BLaER1 treated with 17β-estradiol and CSF1 and Interleukin-3, amounts not matched to agents 10 nM and 100 nM (cell line): ENCODE data around the gene MTA3.
"Not testable (repeated sequence)": the region's sequence is repeated elsewhere in the genome, so short reads cannot be mapped to it uniquely, and the experiment has no call there.

Experiments
- H3K27ac ChIP-seq, 11 experiments: shearing (Covaris generic); formaldehyde crosslinking; 2 replicates each; pipeline ENCODE4 v1.8.1; 2022
- H3K27me3 ChIP-seq, 11 experiments: shearing (Covaris generic); formaldehyde crosslinking; 2 replicates each; pipeline ENCODE4 v1.8.1; 2022
- H3K36me3 ChIP-seq, 11 experiments: shearing (Covaris generic); formaldehyde crosslinking; 2 replicates each; pipeline ENCODE4 v1.8.1; 2022
- H3K4me1 ChIP-seq, 10 experiments: shearing (Covaris generic); formaldehyde crosslinking; 2 replicates each; pipeline ENCODE4 v1.8.1; 2022
- H3K4me2 ChIP-seq, 11 experiments: shearing (Covaris generic); formaldehyde crosslinking; 2 replicates each; pipeline ENCODE4 v1.8.1; 2022
- H3K4me3 ChIP-seq, 10 experiments: shearing (Covaris generic); formaldehyde crosslinking; 2 replicates each; pipeline ENCODE4 v1.8.1; 2022
- H3K9ac ChIP-seq, 11 experiments: shearing (Covaris generic); formaldehyde crosslinking; 2 replicates each; pipeline ENCODE4 v1.8.1; 2022
- H3K9me3 ChIP-seq, 11 experiments: shearing (Covaris generic); formaldehyde crosslinking; replicated peaks in 1 of 11; 2 replicates each; pipeline ENCODE4 v1.8.1; 2022
- H4K20me1 ChIP-seq, 11 experiments: shearing (Covaris generic); formaldehyde crosslinking; 2 replicates each; pipeline ENCODE4 v1.8.1; 2022
- Cebpa-rat ChIP-seq, 11 experiments: shearing (Covaris generic); IDR thresholded peaks; 2 replicates each; pipeline ENCODE4 v1.8.1; 2022

MTA3 gene

GRCh38 chr2:42547014-42547413, 21.4 kb upstream of the MTA3 start:
- peak overlapping the region in 6 of 11 experiments; percentile 15 to 56 (median 26); a peak in 10 of 22 replicates for H3K4me2 ChIP-seq
- H3K27ac ChIP-seq: peak overlapping the region in 7 of 11 experiments; percentile 21 to 50 (median 30); a peak in 8 of 22 replicates
- TF ChIP-seq Cebpa-rat (IDR thresholded peaks at IDR 0.05): peak in 3 of 11 experiments; percentile 14 to 45 (median 28); a peak in 3 of 22 replicates

GRCh38 chr2:42547446-42548295, 20.8 kb upstream of the MTA3 start:
- H3K4me2 ChIP-seq: peak overlapping the region in 6 of 11 experiments; percentile 15 to 56 (median 26); a peak in 8 of 22 replicates
- H3K9me3 ChIP-seq: peaks cover 0 to 3% (median 0%) of the 10 kb centered on the region in 11 experiments; a peak in 2 of 22 replicates
- H3K4me1 ChIP-seq: peaks cover 5 to 30% (median 16%) of the 10 kb centered on the region in 10 experiments; a peak in 17 of 20 replicates
- H3K36me3 ChIP-seq: no peaks in the 10 kb centered on the region
- peak overlapping the region in 3 of 11 experiments; percentile 30 to 50 (median 38); a peak in 4 of 22 replicates for H3K27ac ChIP-seq
- H3K4me3 ChIP-seq: no peak overlapping the region
- H3K27me3 ChIP-seq: no peaks in the 10 kb centered on the region
- H3K9ac ChIP-seq: no peak overlapping the region
- TF ChIP-seq Cebpa-rat (IDR thresholded peaks at IDR 0.05): no peak; a peak in 2 of 22 replicates
- no peaks in the 10 kb centered on the region for H4K20me1 ChIP-seq

More at GRCh38 chr2:42547014-42547413, 21.4 kb upstream of the MTA3 start:
- Histone ChIP-seq H3K4me1 (peaks cover 5 to 30% (median 16%) of the 10 kb centered on the region in 10 experiments; a peak in 17 of 20 replicates), H3K36me3 (no peaks in the 10 kb centered on the region), H3K9me3 (peaks cover 0 to 3% (median 0%) of the 10 kb centered on the region in 11 experiments; a peak in 2 of 22 replicates), H3K9ac (no peak overlapping the region), H3K27me3 (no peaks in the 10 kb centered on the region), H3K4me3 (no peak overlapping the region), H4K20me1 (no peaks in the 10 kb centered on the region)

- no peaks in the 10 kb centered on the region for H3K27me3 ChIP-seq
Observed at GRCh38 chr2:42550870-42551269, 17.6 kb upstream of the MTA3 start.

GRCh38 chr2:42554392-42554791, 14.0 kb upstream of the MTA3 start:
- H3K4me1 ChIP-seq: no peaks in the 10 kb centered on the region
- H3K36me3 ChIP-seq: no peaks in the 10 kb centered on the region
- H3K27me3 ChIP-seq: no peaks in the 10 kb centered on the region
- H3K9me3 ChIP-seq: no peaks in the 10 kb centered on the region
- H3K27ac ChIP-seq: no peak overlapping the region
- H4K20me1 ChIP-seq: no peaks in the 10 kb centered on the region
- H3K4me3 ChIP-seq: no peak overlapping the region
- no peak overlapping the region for H3K4me2 ChIP-seq
- no peak overlapping the region for H3K9ac ChIP-seq
- TF ChIP-seq Cebpa-rat (IDR thresholded peaks at IDR 0.05): no peak

More at GRCh38 chr2:42550870-42551269, 17.6 kb upstream of the MTA3 start:
- H3K4me1 ChIP-seq: peaks cover 0 to 17% (median 14%) of the 10 kb centered on the region in 10 experiments; a peak in 16 of 20 replicates
- H3K4me2 ChIP-seq: no peak overlapping the region
- H4K20me1 ChIP-seq: no peaks in the 10 kb centered on the region
- TF ChIP-seq Cebpa-rat (IDR thresholded peaks at IDR 0.05): no peak
- no peak overlapping the region for H3K9ac ChIP-seq
- peaks cover 0 to 3% (median 0%) of the 10 kb centered on the region in 11 experiments; a peak in 2 of 22 replicates for H3K9me3 ChIP-seq
- no peak overlapping the region for H3K27ac ChIP-seq
- H3K36me3 ChIP-seq: no peaks in the 10 kb centered on the region
- H3K4me3 ChIP-seq: no peak overlapping the region

GRCh38 chr2:42556315-42556890, 12.0 kb upstream of the MTA3 start:
- no peak overlapping the region for H3K4me3 ChIP-seq
- no peaks in the 10 kb centered on the region for H3K9me3 ChIP-seq
- no peak overlapping the region for H3K4me2 ChIP-seq
- no peak overlapping the region for H3K27ac ChIP-seq
- no peaks in the 10 kb centered on the region for H3K4me1 ChIP-seq
- H3K36me3 ChIP-seq: no peaks in the 10 kb centered on the region
- H3K9ac ChIP-seq: no peak overlapping the region
- no peak for TF ChIP-seq Cebpa-rat (IDR thresholded peaks at IDR 0.05)
- no peaks in the 10 kb centered on the region for H3K27me3 ChIP-seq
- H4K20me1 ChIP-seq: no peaks in the 10 kb centered on the region

GRCh38 chr2:42557306-42557705, 11.1 kb upstream of the MTA3 start:
- Histone ChIP-seq H4K20me1 (no peaks in the 10 kb centered on the region), H3K9ac (no peak overlapping the region)
- TF ChIP-seq Cebpa-rat (IDR thresholded peaks at IDR 0.05): no peak

GRCh38 chr2:42558827-42559226, 9.6 kb upstream of the MTA3 start:
- H4K20me1 ChIP-seq: no peaks in the 10 kb centered on the region
- H3K4me3 ChIP-seq: no peak overlapping the region
- no peak overlapping the region for H3K27ac ChIP-seq
- no peaks in the 10 kb centered on the region for H3K27me3 ChIP-seq
- no peak for TF ChIP-seq Cebpa-rat (IDR thresholded peaks at IDR 0.05)
- no peak overlapping the region for H3K4me2 ChIP-seq
- H3K4me1 ChIP-seq: no peaks in the 10 kb centered on the region
- no peak overlapping the region for H3K9ac ChIP-seq
- 0 out of 22 replicates have a peak, but pooled peaks cover 0 to 1% (median 0%) of the 10 kb centered on the region in 11 experiments for H3K9me3 ChIP-seq
- no peaks in the 10 kb centered on the region for H3K36me3 ChIP-seq

More at GRCh38 chr2:42557306-42557705, 11.1 kb upstream of the MTA3 start:
- H3K27me3 ChIP-seq: no peaks in the 10 kb centered on the region
- H3K4me1 ChIP-seq: no peaks in the 10 kb centered on the region
- H3K9me3 ChIP-seq: no peaks in the 10 kb centered on the region
- H3K4me3 ChIP-seq: no peak overlapping the region
- no peak overlapping the region for H3K27ac ChIP-seq
- H3K4me2 ChIP-seq: no peak overlapping the region
- H3K36me3 ChIP-seq: no peaks in the 10 kb centered on the region

GRCh38 chr2:42560133-42560532, 8.3 kb upstream of the MTA3 start:
- not testable (repeated sequence) for H3K27me3 ChIP-seq, H3K9me3 ChIP-seq, H3K9ac ChIP-seq, H3K4me1 ChIP-seq, H3K27ac ChIP-seq, H3K4me3 ChIP-seq, H3K36me3 ChIP-seq, H4K20me1 ChIP-seq, H3K4me2 ChIP-seq

- H3K4me1 ChIP-seq: no peaks in the 10 kb centered on the region
- H3K9ac ChIP-seq: no peak overlapping the region
- H3K4me3 ChIP-seq: no peak overlapping the region
- no peak overlapping the region for H3K27ac ChIP-seq
- no peak overlapping the region for H3K4me2 ChIP-seq
- H3K9me3 ChIP-seq: peaks cover 0 to 6% (median 0%) of the 10 kb centered on the region in 11 experiments; a peak in 2 of 22 replicates
- no peak for TF ChIP-seq Cebpa-rat (IDR thresholded peaks at IDR 0.05)
- H4K20me1 ChIP-seq: no peaks in the 10 kb centered on the region
- H3K36me3 ChIP-seq: no peaks in the 10 kb centered on the region
- H3K27me3 ChIP-seq: no peaks in the 10 kb centered on the region
Observed at GRCh38 chr2:42560899-42561298, 7.5 kb upstream of the MTA3 start.
